ENCODE results near the gene OLIG2. TPM values are rescaled to one million over a fixed set of nuclear protein-coding genes. Genes with fewer than 3 reads are reported as not detected.
A peak's percentile ranks its signal among the peaks of the same experiment; 100 is the strongest.

The OLIG2 gene
- total RNA-seq, 2 donors from 2014 or later: 0.53 TPM; not detected in 1

GRCh38 chr21:33036430-33037162 lies 10.9 kb downstream of the OLIG2 start:
- H3K27me3 ChIP-seq (ENCODE audit: control insufficient read depth, insufficient read depth, low read length, poor library complexity, severe bottlenecking): peaks cover 70% of the 10 kb centered on the region
- H3K27ac ChIP-seq (ENCODE audit: low read depth, low read length): no peak overlapping the region
- H3K27me3 Mint-ChIP-seq (ENCODE audit: insufficient read depth): peaks cover 60% of the 10 kb centered on the region
- H3K36me3 ChIP-seq (ENCODE audit: control insufficient read depth, insufficient read depth, low read length): no peaks in the 10 kb centered on the region
- H3K4me1 Mint-ChIP-seq: peaks cover 9% of the 10 kb centered on the region
- no peak overlapping the region for H3K4me3 ChIP-seq (ENCODE audit: low read length)
- H3K4me3 Mint-ChIP-seq: no peak overlapping the region
- no peaks in the 10 kb centered on the region for H3K9me3 Mint-ChIP-seq
- peak; percentile 63 for DNase-seq
- whole genome bisulfite sequencing, 2 experiments (ENCODE audit: insufficient coverage in 1 of 2, insufficient read length in 1 of 2): 40 to 48% methylated on average over 6 to 11 of the region's 11 CpGs
- no peak overlapping the region for H3K9ac ChIP-seq (ENCODE audit: extremely low read depth, low read length, poor library complexity, severe bottlenecking)
- no peaks in the 10 kb centered on the region for H3K9me3 ChIP-seq (ENCODE audit: control insufficient read depth, low read length)
- H3K27ac Mint-ChIP-seq: no peak overlapping the region
- TF ChIP-seq CTCF (conservative IDR thresholded peaks at IDR 0.05): no peak
- H3K36me3 Mint-ChIP-seq (ENCODE audit: low read depth): no peaks in the 10 kb centered on the region
- no peaks in the 10 kb centered on the region for H3K4me1 ChIP-seq (ENCODE audit: control insufficient read depth, insufficient read depth, low read length)

GRCh38 chr21:33037501-33037900 lies 11.8 kb downstream of the OLIG2 start:
- H3K9me3 Mint-ChIP-seq: no peaks in the 10 kb centered on the region
- Histone ChIP-seq H3K9ac (ENCODE audit: extremely low read depth, low read length, poor library complexity, severe bottlenecking) (no peak overlapping the region), H3K4me3 (ENCODE audit: low read length) (no peak overlapping the region), H3K27ac (ENCODE audit: low read depth, low read length) (no peak overlapping the region), H3K4me1 (ENCODE audit: control insufficient read depth, insufficient read depth, low read length) (no peaks in the 10 kb centered on the region), H3K9me3 (ENCODE audit: control insufficient read depth, low read length) (no peaks in the 10 kb centered on the region), H3K36me3 (ENCODE audit: control insufficient read depth, insufficient read depth, low read length) (no peaks in the 10 kb centered on the region), H3K27me3 (ENCODE audit: control insufficient read depth, insufficient read depth, low read length, poor library complexity, severe bottlenecking) (peaks cover 61% of the 10 kb centered on the region)
- H3K4me3 Mint-ChIP-seq: no peak overlapping the region
- no peak overlapping the region for H3K27ac Mint-ChIP-seq
- TF ChIP-seq CTCF (conservative IDR thresholded peaks at IDR 0.05): no peak
- peaks cover 9% of the 10 kb centered on the region for H3K4me1 Mint-ChIP-seq
- WGBS, 2 experiments (ENCODE audit: insufficient coverage in 1 of 2, insufficient read length in 1 of 2): 93 to 100% methylated on average over 2 to 3 of the region's 3 CpGs
- H3K36me3 Mint-ChIP-seq (ENCODE audit: low read depth): no peaks in the 10 kb centered on the region
- DNase-seq: no peak
- H3K27me3 Mint-ChIP-seq (ENCODE audit: insufficient read depth): peaks cover 58% of the 10 kb centered on the region

GRCh38 chr21:33039536-33039935 lies 13.8 kb downstream of the OLIG2 start:
- peaks cover 9% of the 10 kb centered on the region for H3K4me1 Mint-ChIP-seq
- H3K4me3 ChIP-seq (ENCODE audit: low read length): no peak overlapping the region
- TF ChIP-seq CTCF (conservative IDR thresholded peaks at IDR 0.05): no peak
- H3K4me3 Mint-ChIP-seq: no peak overlapping the region
- peaks cover 54% of the 10 kb centered on the region for H3K27me3 ChIP-seq (ENCODE audit: control insufficient read depth, insufficient read depth, low read length, poor library complexity, severe bottlenecking)
- H3K36me3 ChIP-seq (ENCODE audit: control insufficient read depth, insufficient read depth, low read length): no peaks in the 10 kb centered on the region
- peaks cover 55% of the 10 kb centered on the region for H3K27me3 Mint-ChIP-seq (ENCODE audit: insufficient read depth)
- WGBS, 2 experiments (ENCODE audit: insufficient coverage in 1 of 2, insufficient read length in 1 of 2): 68 to 79% methylated on average over 7 of the region's 7 CpGs
- no peak overlapping the region for H3K27ac Mint-ChIP-seq
- no peaks in the 10 kb centered on the region for H3K9me3 ChIP-seq (ENCODE audit: control insufficient read depth, low read length)
- no peaks in the 10 kb centered on the region for H3K4me1 ChIP-seq (ENCODE audit: control insufficient read depth, insufficient read depth, low read length)
- peak overlapping the region; percentile 55 for H3K27ac ChIP-seq (ENCODE audit: low read depth, low read length)
- no peak for DNase-seq
- H3K9me3 Mint-ChIP-seq: no peaks in the 10 kb centered on the region
- H3K9ac ChIP-seq (ENCODE audit: extremely low read depth, low read length, poor library complexity, severe bottlenecking): no peak overlapping the region
- H3K36me3 Mint-ChIP-seq (ENCODE audit: low read depth): no peaks in the 10 kb centered on the region

All from endodermal cell (in vitro differentiated cells).